HG02610 (cell line): Measurements from ENCODE around the gene ZNF771.
"Not testable (repeated sequence)": the region's sequence is repeated elsewhere in the genome, so short reads cannot be mapped to it uniquely, and the experiment has no call there.

ENCODE experiments used
- ATAC-seq: cut with Tn5 transposase; IDR thresholded peaks from one replicate; pipeline ENCODE4 v1.9.1; 2021; ENCODE audit warnings: mild to moderate bottlenecking, moderate library complexity; ENCODE audit not compliant: unreplicated experiment

Gene ZNF771

GRCh38 chr16:30429678-30430427 lies 22.4 kb downstream of the ZNF771 start, which contains the start of gene DCTPP1:
DCTPP1 (minus strand) TSS chr16:30430030; CDS start chr16:30429980, 50 bp downstream.
- ATAC-seq: peak; percentile 98

GRCh38 chr16:30430428-30430970 lies 23.1 kb downstream of the ZNF771 start:
- no peak for ATAC-seq

GRCh38 chr16:30434852-30435251 lies 27.4 kb downstream of the ZNF771 start:
- ATAC-seq: no peak

- no peak for ATAC-seq
These were observed 30.2 kb downstream of the ZNF771 start for GRCh38 chr16:30437511-30438046.

- ATAC-seq: no peak
These were observed 31.4 kb downstream of the ZNF771 start for GRCh38 chr16:30438835-30439234.

- ATAC-seq: no peak
These were observed 32.4 kb downstream of the ZNF771 start for GRCh38 chr16:30439720-30440348.

- no peak for ATAC-seq
These were observed 36.2 kb downstream of the ZNF771 start for GRCh38 chr16:30443631-30444030.

GRCh38 chr16:30444231-30445148 lies 37.1 kb downstream of the ZNF771 start:
- ATAC-seq: no peak

DNA sequence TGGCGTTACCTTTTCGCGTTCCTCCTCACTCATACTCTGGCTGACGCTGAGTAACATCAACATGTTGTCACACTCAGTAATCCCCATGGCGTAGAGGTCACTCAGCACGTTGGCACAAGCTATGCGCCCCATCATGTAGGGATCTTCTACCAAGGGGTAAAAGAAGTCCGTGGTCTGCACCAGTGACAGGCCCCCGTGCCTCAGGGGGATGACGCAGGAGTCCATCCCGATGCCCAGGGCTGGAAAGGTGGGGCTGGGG lies 37.7 kb downstream of the ZNF771 start:
- ATAC-seq: no peak

- ATAC-seq: peak; percentile 86
These were observed 38.2 kb downstream of the ZNF771 start, which contains the start of gene SEPHS2 for GRCh38 chr16:30445408-30446202. SEPHS2 (minus strand) TSS chr16:30445874; CDS start chr16:30445727, 147 bp downstream.

GRCh38 chr16:30446203-30446595 lies 38.8 kb downstream of the ZNF771 start:
- ATAC-seq: no peak

- no peak for ATAC-seq
These were observed 40.3 kb downstream of the ZNF771 start for GRCh38 chr16:30447512-30448226.

- ATAC-seq: no peak
These were observed 41.7 kb downstream of the ZNF771 start for GRCh38 chr16:30449116-30449435.

DNA sequence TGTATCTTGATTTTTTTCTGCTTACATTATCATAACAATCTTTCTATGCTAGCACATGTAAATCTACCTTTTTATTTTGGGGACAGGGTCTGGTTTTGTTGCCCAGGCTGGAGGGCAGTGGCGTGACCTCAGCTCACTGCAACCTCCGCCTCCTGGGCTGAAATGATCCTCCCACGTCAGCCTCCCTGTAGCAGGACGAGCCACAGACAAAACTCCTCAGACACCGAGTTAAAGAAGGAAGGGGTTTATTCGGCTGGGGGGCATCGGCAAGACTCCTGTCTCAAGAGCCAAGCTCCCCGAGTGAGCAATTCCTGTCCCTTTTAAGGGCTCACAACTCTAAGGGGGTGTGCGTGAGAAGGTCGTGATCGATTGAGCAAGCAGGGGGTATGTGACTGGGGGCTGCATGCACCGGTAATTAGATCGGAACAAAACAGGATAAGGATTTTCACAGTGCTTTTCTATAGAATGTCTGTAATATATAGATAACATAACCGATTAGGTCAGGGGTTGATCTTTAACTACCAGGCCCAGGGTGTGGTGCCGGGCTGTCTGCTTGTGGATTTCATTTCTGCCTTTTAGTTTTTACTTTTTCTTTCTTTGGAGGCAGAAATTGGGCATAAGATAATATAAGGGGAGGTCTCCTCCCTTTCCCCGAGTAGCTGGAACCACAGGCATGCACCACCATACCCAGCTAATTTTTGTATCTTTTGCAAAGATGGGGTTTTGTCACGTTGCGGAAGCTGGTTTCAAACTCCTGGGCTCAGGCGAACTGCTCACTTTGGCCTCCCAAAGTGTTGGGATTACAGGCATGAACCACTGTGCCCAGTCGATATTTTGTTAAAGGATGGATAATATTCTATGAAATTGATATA lies 45.5 kb downstream of the ZNF771 start:
- ATAC-seq: not testable (repeated sequence)

DNA sequence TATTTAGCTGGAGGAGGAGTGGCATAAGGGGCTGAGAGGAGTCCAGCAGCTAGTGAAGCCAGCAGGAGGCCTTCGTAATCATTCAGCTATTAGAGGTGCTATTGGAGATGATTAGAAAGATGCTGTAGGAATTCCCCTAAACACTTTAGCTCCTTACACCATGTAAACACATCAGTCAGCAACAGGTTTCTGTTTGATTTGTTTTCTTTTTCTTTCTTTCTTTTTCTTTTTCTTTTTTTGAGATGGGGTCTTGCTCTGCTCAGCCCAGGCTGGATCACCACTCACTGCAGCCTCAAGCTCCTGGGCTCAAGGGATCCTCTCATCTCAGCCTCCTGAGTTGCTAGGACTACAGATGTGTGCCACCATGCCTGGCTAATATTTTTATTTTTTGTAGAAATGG lies 48.9 kb downstream of the ZNF771 start:
- no peak for ATAC-seq

GRCh38 chr16:30457256-30457655 lies 49.9 kb downstream of the ZNF771 start:
- ATAC-seq: no peak

DNA sequence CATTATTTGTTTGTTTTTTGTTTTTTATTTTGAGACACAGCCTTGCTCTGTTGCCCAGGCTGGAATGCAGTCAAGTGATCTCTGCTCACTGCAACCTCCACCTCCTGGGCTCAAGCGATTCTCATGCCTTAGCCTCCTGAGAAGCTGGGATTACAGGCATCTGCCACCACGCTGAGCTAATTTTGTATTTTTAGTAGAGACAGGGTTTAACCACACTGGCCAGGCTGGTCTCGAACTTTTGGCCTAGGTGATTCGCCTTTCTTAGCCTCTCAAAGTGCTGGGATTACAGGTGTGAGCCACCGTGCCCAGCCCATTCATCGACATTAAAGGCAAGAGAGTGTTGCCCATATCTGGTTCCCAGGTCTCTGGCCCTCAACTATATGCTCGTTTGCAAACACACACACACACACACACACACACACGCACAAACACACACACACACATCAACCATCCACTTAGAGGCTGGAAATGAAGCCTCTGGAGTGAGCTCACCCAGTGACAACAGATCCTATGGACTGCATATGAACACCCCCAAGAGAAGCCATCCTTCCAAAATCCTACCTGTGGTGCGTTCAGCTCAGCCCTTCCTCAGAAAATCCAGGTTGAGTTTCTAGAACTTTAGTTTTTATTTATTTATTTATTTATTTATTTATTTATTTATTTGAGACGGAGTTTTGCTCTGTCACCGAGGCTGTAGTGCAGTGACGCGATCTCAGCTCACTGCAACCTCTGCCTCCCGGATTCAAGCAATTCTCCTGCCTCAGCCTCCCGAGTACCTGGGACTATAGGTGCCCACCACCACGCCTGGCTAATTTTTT lies 50.5 kb downstream of the ZNF771 start:
- ATAC-seq: no peak
